HEK293 (cell line): ENCODE measurements around the gene EIF1.

ENCODE experiments used
- CTCF ChIA-PET: fragments of 350-600 bp; formaldehyde crosslinking; extraction: SDS; loops from one replicate; lab custom pipeline; 2021; ENCODE audit warnings: antibody characterized with exemption; lab: Yijun Ruan, JAX
- POLR2A ChIA-PET: fragments of 300-600 bp; formaldehyde crosslinking; extraction: SDS; loops from one replicate; lab custom pipeline; 2020; ENCODE audit warnings: antibody characterized with exemption, inconsistent platforms; lab: Yijun Ruan, JAX
- H3K27ac ChIP-seq: fragments of 200-500 bp; sonication (Bioruptor generic); 2 replicates; pipeline ENCODE4 v1.5.1; 2014; ENCODE audit warnings: low read depth, low read length, control low read depth, inconsistent platforms; ENCODE audit errors: extremely low read depth
- H3K36me3 ChIP-seq, 2 experiments: fragments of 200-500 bp in 1 of 2; sonication (Bioruptor generic) in 1 of 2; 1 replicate in 1 of 2; 2 replicates in 1 of 2; pipeline ENCODE4 v1.5.1; 2014 to 2017; ENCODE audit warnings: inconsistent platforms in 2 of 2, low read length in 2 of 2; ENCODE audit not compliant: control insufficient read depth in 2 of 2, insufficient read depth in 1 of 2
- H3K4me1 ChIP-seq: fragments of 200-500 bp; sonication (Bioruptor generic); 2 replicates; pipeline ENCODE4 v1.5.1; 2014; ENCODE audit warnings: mild to moderate bottlenecking, low read length, inconsistent platforms; ENCODE audit not compliant: control insufficient read depth, insufficient read depth
- H3K4me3 ChIP-seq: 2 replicates; pipeline ENCODE4 v1.5.1; 2011; ENCODE audit warnings: low read depth, mild to moderate bottlenecking, control low read depth, low read length, moderate library complexity
- H3K9me3 ChIP-seq: fragments of 200-500 bp; sonication (Bioruptor generic); 2 replicates; pipeline ENCODE4 v1.5.1; 2014; ENCODE audit warnings: low read depth, low read length, inconsistent platforms; ENCODE audit not compliant: control insufficient read depth, insufficient read depth
- KLF1 ChIP-seq: fragments of 450-650 bp; formaldehyde crosslinking; IDR thresholded peaks from 2 replicates; pipeline ENCODE4 v1.5.1; 2016; ENCODE audit warnings: missing biosample characterization, missing genetic modification characterization
- PRDM10 ChIP-seq: fragments of 450-650 bp; formaldehyde crosslinking; IDR thresholded peaks from 2 replicates; pipeline ENCODE4 v1.5.1; 2016; ENCODE audit warnings: missing biosample characterization, missing genetic modification characterization
- TCF7L2 ChIP-seq: IDR thresholded peaks from 2 replicates; pipeline ENCODE4 v1.6.1; 2011; ENCODE audit warnings: low read depth, mild to moderate bottlenecking, inconsistent platforms, low read length, moderate library complexity, borderline replicate concordance
- ZFP69B ChIP-seq: fragments of 450-650 bp; formaldehyde crosslinking; IDR thresholded peaks from 2 replicates; pipeline ENCODE4 v1.5.1; 2016; ENCODE audit warnings: missing biosample characterization, missing genetic modification characterization
- ZNF169 ChIP-seq: fragments of 450-650 bp; formaldehyde crosslinking; IDR thresholded peaks from 2 replicates; pipeline ENCODE4 v1.5.1; 2016; ENCODE audit warnings: missing biosample characterization, missing genetic modification characterization
- ZNF18 ChIP-seq: fragments of 450-650 bp; formaldehyde crosslinking; IDR thresholded peaks from 2 replicates; pipeline ENCODE4 v1.5.1; 2016; ENCODE audit warnings: missing biosample characterization, missing genetic modification characterization
- ZNF202 ChIP-seq: fragments of 450-650 bp; formaldehyde crosslinking; IDR thresholded peaks from 2 replicates; pipeline ENCODE4 v1.5.1; 2016; ENCODE audit warnings: missing biosample characterization, missing genetic modification characterization, borderline replicate concordance
- ZNF239 ChIP-seq: fragments of 450-650 bp; formaldehyde crosslinking; IDR thresholded peaks from 2 replicates; pipeline ENCODE4 v1.5.1; 2016; ENCODE audit warnings: missing biosample characterization, missing genetic modification characterization
- ZNF280D ChIP-seq: fragments of 450-650 bp; formaldehyde crosslinking; IDR thresholded peaks from 2 replicates; pipeline ENCODE4 v1.5.1; 2016; ENCODE audit warnings: missing biosample characterization, missing genetic modification characterization
- ZNF292 ChIP-seq: fragments of 450-650 bp; formaldehyde crosslinking; IDR thresholded peaks from 2 replicates; pipeline ENCODE4 v1.5.1; 2016; ENCODE audit warnings: low read depth, missing biosample characterization, missing genetic modification characterization, borderline replicate concordance
- ZNF433 ChIP-seq: fragments of 450-650 bp; formaldehyde crosslinking; IDR thresholded peaks from 2 replicates; pipeline ENCODE4 v1.5.1; 2016; ENCODE audit warnings: missing biosample characterization, missing genetic modification characterization, low read depth
- ZNF518A ChIP-seq: fragments of 450-650 bp; formaldehyde crosslinking; conservative IDR thresholded peaks from 2 replicates; pipeline ENCODE4 v1.5.1; 2016; ENCODE audit warnings: low read depth, missing biosample characterization, missing genetic modification characterization
- ZNF529 ChIP-seq: fragments of 450-650 bp; formaldehyde crosslinking; IDR thresholded peaks from 2 replicates; pipeline ENCODE4 v1.5.1; 2017; ENCODE audit warnings: missing genetic modification characterization, missing biosample characterization; ENCODE audit not compliant: insufficient replicate concordance
- ZNF548 ChIP-seq: fragments of 450-650 bp; formaldehyde crosslinking; IDR thresholded peaks from 2 replicates; pipeline ENCODE4 v1.5.1; 2016; ENCODE audit warnings: missing biosample characterization, missing genetic modification characterization
- ZNF596 ChIP-seq: fragments of 450-650 bp; IDR thresholded peaks from 2 replicates; pipeline ENCODE4 v1.5.0; 2018; ENCODE audit warnings: missing biosample characterization, mild to moderate bottlenecking, missing genetic modification characterization, moderate library complexity
- ZNF600 ChIP-seq: fragments of 450-650 bp; formaldehyde crosslinking; IDR thresholded peaks from 2 replicates; pipeline ENCODE4 v1.5.1; 2016; ENCODE audit warnings: missing biosample characterization, missing genetic modification characterization
- ZNF692 ChIP-seq: fragments of 450-650 bp; formaldehyde crosslinking; IDR thresholded peaks from 2 replicates; pipeline ENCODE4 v1.5.1; 2016; ENCODE audit warnings: missing biosample characterization, missing genetic modification characterization
- ZNF704 ChIP-seq: fragments of 450-650 bp; formaldehyde crosslinking; IDR thresholded peaks from 2 replicates; pipeline ENCODE4 v1.5.1; 2016; ENCODE audit warnings: missing biosample characterization, missing genetic modification characterization
- ZNF747 ChIP-seq: fragments of 450-650 bp; formaldehyde crosslinking; IDR thresholded peaks from 2 replicates; pipeline ENCODE4 v1.5.1; 2016; ENCODE audit warnings: missing biosample characterization, missing genetic modification characterization
- ZNF792 ChIP-seq: fragments of 450-650 bp; formaldehyde crosslinking; IDR thresholded peaks from 2 replicates; pipeline ENCODE4 v1.5.1; 2016; ENCODE audit warnings: missing biosample characterization, missing genetic modification characterization
- ZSCAN16 ChIP-seq: fragments of 450-650 bp; formaldehyde crosslinking; IDR thresholded peaks from 2 replicates; pipeline ENCODE4 v1.5.1; 2016; ENCODE audit warnings: missing biosample characterization, missing genetic modification characterization

The EIF1 gene

GRCh38 chr17:41741709-41742108, 53.0 kb downstream of the EIF1 start:
- Histone ChIP-seq H3K4me3 (no peak overlapping the region), H3K36me3 (no peaks in the 10 kb centered on the region), H3K9me3 (no peaks in the 10 kb centered on the region), H3K27ac (no peak overlapping the region), H3K4me1 (peaks cover 2% of the 10 kb centered on the region; the same call in 1 of the 2 replicates)
- ChIA-PET CTCF (interaction anchor here (0.7 to 6.8 kb wide), 5 partner anchors 15 to 60 kb away, joined by 3 to 49 read pairs (median 4); partner anchors contain the start of gene JUP), POLR2A (interaction anchor here (0.5 to 2.5 kb wide), 5 partner anchors 35 to 1556 kb away, joined by 3 to 13 read pairs (median 3); partner anchors contain the start of genes JUP and P3H4)
- TF ChIP-seq ZFP69B, result peak; percentile 72
- TF ChIP-seq ZNF292, result no peak
- peak; percentile 68; the same call in 1 of the 2 replicates for TF ChIP-seq ZNF692 (tag by site-specific recombination)
- TF ChIP-seq TCF7L2, result no peak
- no peak for TF ChIP-seq ZNF596 (tag by site-specific recombination)
- TF ChIP-seq ZNF433 (tag by site-specific recombination), result no peak
- TF ChIP-seq ZNF792 (tag by site-specific recombination), result no peak
- no peak for TF ChIP-seq ZNF18 (tag by site-specific recombination)
- TF ChIP-seq ZNF529 (tag by site-specific recombination), result no peak
- TF ChIP-seq ZNF202 (tag by site-specific recombination), result no peak
- TF ChIP-seq ZNF169 (tag by site-specific recombination), result no peak
- no peak for TF ChIP-seq PRDM10
- TF ChIP-seq ZSCAN16 (tag by site-specific recombination), result no peak
- no peak for TF ChIP-seq ZNF518A (tag by site-specific recombination)
- no peak for TF ChIP-seq ZNF239 (tag by site-specific recombination)
- no peak for TF ChIP-seq ZNF280D (tag by site-specific recombination)
- TF ChIP-seq KLF1 (tag by site-specific recombination), result no peak
- no peak for TF ChIP-seq ZNF548 (tag by site-specific recombination)
- no peak for TF ChIP-seq ZNF704 (tag by site-specific recombination)
- peak; percentile 56; the same call in 1 of the 2 replicates for TF ChIP-seq ZNF600 (tag by site-specific recombination)
- no peak for TF ChIP-seq ZNF747 (tag by site-specific recombination)
